Immature natural killer cell (primary cell): Measurements from ENCODE around the gene RFXANK. TPM values are rescaled to one million over a fixed set of nuclear protein-coding genes. Genes with fewer than 3 reads are reported as not detected.
"Not testable (repeated sequence)": the region's sequence is repeated elsewhere in the genome, so short reads cannot be mapped to it uniquely, and the experiment has no call there.

Experiments used
- DNase-seq, 3 donors: peaks; one replicate each; pipeline ENCODE4 v3.0.0; 2022; ENCODE audit warnings: mixed read lengths in 1 of 3
- H3K27ac Mint-ChIP-seq, 6 donors: one replicate each; pipeline ENCODE4 v1.8.0; 2020; ENCODE audit warnings: mixed read lengths in 6 of 6, mild to moderate bottlenecking in 5 of 6, inconsistent platforms in 4 of 6, moderate library complexity in 3 of 6
- H3K27me3 Mint-ChIP-seq, 3 donors: one replicate each; pipeline ENCODE4 v1.8.0; 2020 to 2021; ENCODE audit warnings: low read depth in 3 of 3, mild to moderate bottlenecking in 3 of 3, mixed read lengths in 3 of 3, moderate library complexity in 3 of 3, inconsistent platforms in 1 of 3
- H3K36me3 Mint-ChIP-seq, 3 donors: one replicate each; pipeline ENCODE4 v1.8.0; 2020; ENCODE audit warnings: mixed read lengths in 3 of 3, inconsistent platforms in 2 of 3, mild to moderate bottlenecking in 2 of 3
- H3K4me1 Mint-ChIP-seq, 2 donors: one replicate each; pipeline ENCODE4 v1.8.0; 2020; ENCODE audit warnings: inconsistent platforms in 2 of 2, mild to moderate bottlenecking in 2 of 2, mixed read lengths in 2 of 2, moderate library complexity in 1 of 2
- H3K4me3 Mint-ChIP-seq, 5 donors: one replicate each; pipeline ENCODE4 v1.8.0; 2020; ENCODE audit warnings: mild to moderate bottlenecking in 5 of 5, mixed read lengths in 5 of 5, inconsistent platforms in 3 of 5, moderate library complexity in 3 of 5
- H3K9me3 Mint-ChIP-seq, 6 donors: one replicate each; pipeline ENCODE4 v1.8.0; 2020; ENCODE audit warnings: mild to moderate bottlenecking in 6 of 6, mixed read lengths in 6 of 6, inconsistent platforms in 4 of 6, moderate library complexity in 3 of 6
- polyA plus RNA-seq, 3 donors: library from polyadenylated mRNA; unstranded; fragments of 300-500 nt; fragmentation: Illumina TruSeq; gene quantifications; one replicate each; pipeline ENCODE4 v1.2.3, GENCODE V29; 2021

RFXANK gene, protein sequence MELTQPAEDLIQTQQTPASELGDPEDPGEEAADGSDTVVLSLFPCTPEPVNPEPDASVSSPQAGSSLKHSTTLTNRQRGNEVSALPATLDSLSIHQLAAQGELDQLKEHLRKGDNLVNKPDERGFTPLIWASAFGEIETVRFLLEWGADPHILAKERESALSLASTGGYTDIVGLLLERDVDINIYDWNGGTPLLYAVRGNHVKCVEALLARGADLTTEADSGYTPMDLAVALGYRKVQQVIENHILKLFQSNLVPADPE
- polyA plus RNA-seq = 100 to 1,000 TPM in 1 of 3 donors, 10 to 100 TPM in 2; 93.2 to 105 (median 93.4) TPM

- Mint-ChIP-seq H3K4me3 (peak within 1 kb of the TSS; percentile 96 to 99 (median 98)), H3K27me3 (peaks cover 3 to 12% (median 8%) of the 10 kb centered on the region in 3 donors), H3K9me3 (no peaks in the 10 kb centered on the region), H3K27ac (peak within 1 kb of the TSS; percentile 98 to 100 (median 99)), H3K36me3 (no peaks in the 10 kb centered on the region), H3K4me1 (peaks cover 52 to 53% of the 10 kb centered on the region in 2 donors)
- DNase-seq = peak; percentile 98 to 99 (median 99)
Measured at GRCh38 chr19:19192078-19192882, at the start of gene RFXANK, which contains the start of gene BORCS8. Gene RFXANK, plus strand, starts transcription at chr19:19192258. Its CDS starts 1,689 bp downstream, at chr19:19193947. Gene BORCS8, minus strand, starts transcription at chr19:19192152. Its CDS starts 35 bp downstream, at chr19:19192117.

DNA sequence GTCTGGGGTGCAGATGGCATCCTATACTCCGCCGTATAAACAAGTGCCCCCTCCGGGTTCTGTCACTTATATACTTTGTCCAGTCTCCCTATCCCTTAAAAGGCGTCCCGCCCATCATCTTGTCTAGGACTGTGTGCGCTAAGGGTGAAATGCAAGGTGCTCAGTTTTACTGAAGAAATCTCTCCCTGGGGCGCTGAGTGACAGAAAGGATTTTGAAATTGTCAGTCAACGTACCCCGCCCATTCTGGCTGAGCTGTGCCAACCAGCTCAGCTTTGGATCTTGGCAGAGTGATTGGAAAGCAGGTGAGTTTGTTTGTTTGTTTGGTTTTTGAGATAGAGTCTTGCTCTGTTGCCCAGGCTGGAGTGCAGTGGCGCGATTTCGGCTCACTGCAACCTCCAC, 49.7 kb upstream of the RFXANK start:
- peaks cover 0 to 4% (median 0%) of the 10 kb centered on the region in 3 donors for H3K27me3 Mint-ChIP-seq
- no peaks in the 10 kb centered on the region for H3K9me3 Mint-ChIP-seq
- no peak for DNase-seq
- no peak overlapping the region for H3K27ac Mint-ChIP-seq
- H3K36me3 Mint-ChIP-seq = no peaks in the 10 kb centered on the region
- H3K4me3 Mint-ChIP-seq = no peak overlapping the region
- peaks cover 16 to 22% of the 10 kb centered on the region in 2 donors for H3K4me1 Mint-ChIP-seq

GRCh38 chr19:19145281-19145680, 46.8 kb upstream of the RFXANK start:
- Mint-ChIP-seq H3K36me3 (peaks cover 0 to 6% (median 0%) of the 10 kb centered on the region in 3 donors), H3K27ac (no peak overlapping the region), H3K4me1 (no peaks in the 10 kb centered on the region), H3K27me3 (peaks cover 0 to 2% (median 0%) of the 10 kb centered on the region in 3 donors), H3K9me3 (no peaks in the 10 kb centered on the region), H3K4me3 (no peak overlapping the region)
- no peak for DNase-seq

GRCh38 chr19:19145684-19146608, 46.1 kb upstream of the RFXANK start:
- Mint-ChIP-seq H3K4me1 (no peaks in the 10 kb centered on the region), H3K9me3 (no peaks in the 10 kb centered on the region), H3K36me3 (peaks cover 0 to 6% (median 0%) of the 10 kb centered on the region in 3 donors), H3K4me3 (no peak overlapping the region), H3K27ac (no peak overlapping the region), H3K27me3 (peaks cover 0 to 2% (median 0%) of the 10 kb centered on the region in 3 donors)
- peak; percentile 72 to 78 (median 72) for DNase-seq

DNA sequence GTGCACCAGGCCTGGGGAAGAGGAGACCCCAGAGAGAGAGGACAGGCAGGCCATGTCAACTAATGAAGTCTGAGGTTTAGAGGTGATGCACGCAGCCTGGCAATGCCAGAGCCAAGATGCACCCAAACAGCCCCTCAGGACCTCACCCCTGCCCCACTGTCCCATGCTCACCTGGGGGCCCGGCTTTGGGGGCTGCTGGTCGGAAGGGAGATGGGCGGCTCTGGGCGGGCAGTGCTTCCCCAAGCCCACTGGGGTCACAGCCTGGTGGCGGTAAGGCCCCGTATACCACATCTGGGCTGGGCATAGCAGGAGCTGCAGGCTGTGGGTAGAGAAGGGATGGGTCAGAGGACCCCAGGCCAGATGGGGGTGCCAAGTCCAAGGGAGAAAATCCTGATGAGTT, 45.2 kb upstream of the RFXANK start:
- Mint-ChIP-seq H3K4me1 (no peaks in the 10 kb centered on the region), H3K9me3 (no peaks in the 10 kb centered on the region), H3K27me3 (peaks cover 0 to 2% (median 0%) of the 10 kb centered on the region in 3 donors), H3K27ac (no peak overlapping the region), H3K4me3 (no peak overlapping the region), H3K36me3 (peaks cover 0 to 6% (median 0%) of the 10 kb centered on the region in 3 donors)
- no peak for DNase-seq

DNA sequence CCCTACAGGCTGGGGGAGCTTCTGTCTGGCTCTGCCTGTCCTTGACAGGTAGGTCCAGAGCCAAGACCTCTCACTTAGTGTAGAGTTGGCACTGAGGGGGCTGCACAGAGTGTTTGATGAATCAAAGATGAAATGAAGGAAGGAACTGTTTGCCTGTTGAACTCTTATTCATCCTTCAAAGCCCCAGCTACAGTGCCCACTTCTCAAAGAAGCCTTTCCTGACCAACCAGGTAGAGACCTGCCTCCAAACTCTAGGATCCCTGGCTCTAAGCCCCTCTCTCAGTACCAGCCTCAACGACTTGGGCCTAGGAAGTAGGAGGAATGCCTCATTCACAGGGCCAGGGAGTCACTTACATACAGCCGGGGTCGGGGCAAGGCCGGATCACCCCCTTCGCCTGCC, 44.7 kb upstream of the RFXANK start:
- Mint-ChIP-seq H3K9me3 (no peaks in the 10 kb centered on the region), H3K27me3 (peaks cover 0 to 2% (median 0%) of the 10 kb centered on the region in 3 donors), H3K4me1 (no peaks in the 10 kb centered on the region), H3K4me3 (no peak overlapping the region), H3K36me3 (peaks cover 0 to 6% (median 0%) of the 10 kb centered on the region in 3 donors), H3K27ac (no peak overlapping the region)
- no peak for DNase-seq

DNA sequence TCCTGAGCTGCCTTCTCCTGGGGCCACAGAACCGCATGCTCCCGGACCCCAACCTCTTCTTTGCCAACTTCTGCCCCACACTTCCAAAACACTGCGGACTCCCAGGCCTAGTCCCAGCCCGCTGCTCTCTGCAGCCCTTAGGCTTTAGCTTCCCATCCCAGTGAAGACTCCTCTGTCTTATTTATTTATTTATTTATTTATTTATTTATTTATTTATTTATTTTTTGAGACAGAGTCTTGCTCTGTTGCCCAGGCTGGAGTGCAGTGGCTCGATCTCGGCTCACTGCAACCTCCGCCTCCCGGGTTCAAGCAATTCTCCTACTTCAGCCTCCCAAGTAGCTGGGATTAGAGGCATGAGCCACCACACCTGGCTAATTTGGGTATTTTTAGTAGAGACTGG, 43.6 kb upstream of the RFXANK start:
- not testable (repeated sequence) for H3K9me3 Mint-ChIP-seq, DNase-seq, H3K4me1 Mint-ChIP-seq, H3K36me3 Mint-ChIP-seq, H3K27me3 Mint-ChIP-seq, H3K27ac Mint-ChIP-seq, H3K4me3 Mint-ChIP-seq

DNA sequence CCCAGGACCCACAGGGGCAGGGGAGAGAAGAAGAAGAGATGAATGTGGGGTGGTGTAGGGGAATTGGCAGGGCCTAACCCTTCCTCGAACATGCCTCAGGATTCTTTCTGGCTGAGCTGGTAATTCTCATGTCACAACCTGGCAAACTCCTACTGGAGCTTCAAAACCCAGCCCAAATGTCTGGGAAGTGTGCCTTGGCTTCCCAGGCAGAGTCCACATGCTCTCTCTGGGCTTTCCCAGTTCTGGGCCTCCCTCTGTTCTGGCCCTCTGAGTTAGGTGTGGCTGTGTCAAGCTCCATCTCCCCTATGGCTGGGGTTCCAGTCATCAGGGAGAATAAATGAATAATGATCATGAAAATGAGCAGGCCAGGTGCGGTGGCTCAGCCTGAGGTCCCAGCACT, 42.6 kb upstream of the RFXANK start:
- no peaks in the 10 kb centered on the region for H3K4me1 Mint-ChIP-seq
- H3K36me3 Mint-ChIP-seq = peaks cover 0 to 6% (median under 1%) of the 10 kb centered on the region in 3 donors
- H3K27ac Mint-ChIP-seq = no peak overlapping the region
- no peak for DNase-seq
- peaks cover 0 to 2% (median 0%) of the 10 kb centered on the region in 3 donors for H3K27me3 Mint-ChIP-seq
- H3K9me3 Mint-ChIP-seq = no peaks in the 10 kb centered on the region
- no peak overlapping the region for H3K4me3 Mint-ChIP-seq

DNA sequence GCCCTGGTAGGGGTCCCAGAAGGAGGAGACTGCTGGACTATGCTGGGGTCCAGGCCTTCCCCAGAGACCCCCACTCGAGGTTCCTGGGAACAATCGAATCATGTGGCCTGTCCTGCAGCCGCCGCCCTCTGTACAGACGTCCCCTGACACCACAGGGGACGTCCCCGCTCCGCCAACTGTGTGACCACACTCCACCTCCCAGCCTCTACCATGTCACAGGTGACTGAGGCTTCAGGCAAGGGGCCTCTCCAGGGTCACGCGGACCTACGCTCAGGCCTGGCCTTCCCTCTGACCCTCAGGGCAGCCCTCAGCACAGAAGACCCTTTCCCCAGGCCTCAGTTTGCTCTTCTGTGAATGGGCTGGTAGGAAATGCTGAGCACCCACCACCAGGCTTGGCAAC, 40.6 kb upstream of the RFXANK start:
- no peaks in the 10 kb centered on the region for H3K4me1 Mint-ChIP-seq
- no peak overlapping the region for H3K4me3 Mint-ChIP-seq
- no peak for DNase-seq
- H3K27ac Mint-ChIP-seq = no peak overlapping the region
- H3K36me3 Mint-ChIP-seq = peaks cover 6 to 14% (median 10%) of the 10 kb centered on the region in 3 donors
- H3K9me3 Mint-ChIP-seq = no peaks in the 10 kb centered on the region
- H3K27me3 Mint-ChIP-seq = peaks cover 0 to 1% (median 0%) of the 10 kb centered on the region in 3 donors

DNA sequence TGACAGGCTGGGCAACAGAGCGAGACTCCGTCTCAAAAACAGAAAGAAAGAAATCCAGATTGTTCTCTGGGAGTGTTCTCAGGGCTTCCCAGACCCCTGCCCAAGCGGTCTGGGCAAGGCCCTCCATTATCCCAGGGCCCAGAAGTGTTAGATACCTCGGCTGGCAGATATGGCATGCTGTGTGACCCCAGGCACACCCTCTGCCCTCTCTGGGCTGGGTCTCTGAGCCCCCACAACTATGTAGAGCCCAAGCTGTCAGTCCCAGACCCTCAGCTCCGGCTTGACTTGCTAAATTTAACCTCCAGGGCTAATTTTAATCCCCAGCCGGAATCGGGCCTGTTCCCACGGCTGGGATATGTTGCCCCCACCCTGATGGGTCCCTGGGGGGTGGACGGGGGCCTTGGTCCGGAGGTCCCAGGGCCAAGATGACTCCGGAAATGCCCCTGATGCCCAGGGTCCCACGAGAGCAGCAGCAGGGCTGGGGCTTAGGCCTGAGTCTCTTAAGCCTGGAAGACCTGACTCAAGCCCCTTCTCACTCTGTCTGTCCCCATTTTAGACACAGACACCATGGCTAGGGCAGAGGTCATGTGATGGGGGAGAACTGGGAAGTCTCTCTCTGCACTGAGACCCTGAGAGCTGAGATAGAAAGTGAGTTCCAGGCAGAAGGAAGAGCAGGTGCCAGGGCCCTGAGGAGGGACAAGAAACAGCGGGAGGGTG, 39.2 kb upstream of the RFXANK start:
- Mint-ChIP-seq H3K4me1 (no peaks in the 10 kb centered on the region), H3K4me3 (no peak overlapping the region), H3K36me3 (peaks cover 10 to 20% (median 10%) of the 10 kb centered on the region in 3 donors), H3K9me3 (no peaks in the 10 kb centered on the region), H3K27me3 (peaks cover 0 to 1% (median 0%) of the 10 kb centered on the region in 3 donors), H3K27ac (no peak overlapping the region)
- no peak for DNase-seq

- no peaks in the 10 kb centered on the region for H3K4me1 Mint-ChIP-seq
- peaks cover 4 to 20% (median 10%) of the 10 kb centered on the region in 3 donors for H3K36me3 Mint-ChIP-seq
- H3K27ac Mint-ChIP-seq = peak overlapping the region in 1 of 6 donors; percentile 27
- H3K9me3 Mint-ChIP-seq = no peaks in the 10 kb centered on the region
- no peak overlapping the region for H3K4me3 Mint-ChIP-seq
- DNase-seq = no peak
- H3K27me3 Mint-ChIP-seq = peaks cover 0 to 4% (median 0%) of the 10 kb centered on the region in 3 donors
Measured at GRCh38 chr19:19154768-19155494, 37.1 kb upstream of the RFXANK start.

GRCh38 chr19:19155495-19156219, 36.4 kb upstream of the RFXANK start:
- no peaks in the 10 kb centered on the region for H3K4me1 Mint-ChIP-seq
- H3K36me3 Mint-ChIP-seq = peaks cover 4 to 20% (median 10%) of the 10 kb centered on the region in 3 donors
- H3K27me3 Mint-ChIP-seq = peaks cover 0 to 4% (median 0%) of the 10 kb centered on the region in 3 donors
- peak overlapping the region in 1 of 6 donors; percentile 48 for H3K27ac Mint-ChIP-seq
- DNase-seq = no peak
- H3K9me3 Mint-ChIP-seq = no peaks in the 10 kb centered on the region
- no peak overlapping the region for H3K4me3 Mint-ChIP-seq
